DMS114 treated with DMSO at 0.1 percent for 48 hours (cell line): ENCODE measurements around the gene MAP2K6.

ENCODE experiments used
- DNase-seq: peaks from one replicate; lab custom pipeline; 2025; ENCODE audit not compliant: unreplicated experiment; lab: John Stamatoyannopoulos, UW

The MAP2K6 gene

GRCh38 chr17:69414408-69415274 lies at the start of gene MAP2K6:
TSS of gene MAP2K6 (plus strand) at chr17:69414697. CDS start at chr17:69414985, 288 bp downstream.
- DNase-seq: peak; percentile 87

- DNase-seq: no peak
These were observed 47.2 kb upstream of the MAP2K6 start for GRCh38 chr17:69367298-69367697.

GRCh38 chr17:69373069-69373468 lies 41.4 kb upstream of the MAP2K6 start:
- DNase-seq: no peak

GRCh38 chr17:69375229-69375628 lies 39.3 kb upstream of the MAP2K6 start:
- no peak for DNase-seq

GRCh38 chr17:69388822-69389442 lies 25.6 kb upstream of the MAP2K6 start:
- no peak for DNase-seq

GRCh38 chr17:69390795-69391501 lies 23.5 kb upstream of the MAP2K6 start:
- no peak for DNase-seq

GRCh38 chr17:69401251-69401650 lies 13.2 kb upstream of the MAP2K6 start:
- DNase-seq: no peak

- no peak for DNase-seq
These were observed 12.4 kb upstream of the MAP2K6 start for GRCh38 chr17:69402052-69402451.

GRCh38 chr17:69404399-69404798 lies 10.1 kb upstream of the MAP2K6 start:
- no peak for DNase-seq

- DNase-seq: no peak
These were observed 9.4 kb upstream of the MAP2K6 start for GRCh38 chr17:69405096-69405495.

- no peak for DNase-seq
These were observed 7.6 kb upstream of the MAP2K6 start for GRCh38 chr17:69406941-69407340.

GRCh38 chr17:69407759-69408158 lies 6.7 kb upstream of the MAP2K6 start:
- no peak for DNase-seq

GRCh38 chr17:69410671-69411070 lies 3.8 kb upstream of the MAP2K6 start:
- no peak for DNase-seq

- DNase-seq: no peak
These were observed 2.7 kb upstream of the MAP2K6 start for GRCh38 chr17:69411766-69412165.

- DNase-seq: no peak
These were observed 2.2 kb upstream of the MAP2K6 start for GRCh38 chr17:69412251-69412671.

- no peak for DNase-seq
These were observed 934 bp downstream of the MAP2K6 start for GRCh38 chr17:69415431-69415830.

GRCh38 chr17:69417545-69418483 lies 3.3 kb downstream of the MAP2K6 start:
- no peak for DNase-seq

GRCh38 chr17:69418535-69418934 lies 4.0 kb downstream of the MAP2K6 start:
- no peak for DNase-seq

- DNase-seq: no peak
These were observed 9.0 kb downstream of the MAP2K6 start for GRCh38 chr17:69423450-69423849.

- DNase-seq: no peak
These were observed 10.0 kb downstream of the MAP2K6 start for GRCh38 chr17:69424287-69425041.
